Keratinocyte (primary cell): ENCODE results near the gene KRTAP12-4. TPM values are rescaled to one million over a fixed set of nuclear protein-coding genes. Genes with fewer than 3 reads are reported as not detected.

ENCODE experiments used
- DNase-seq: peaks from one replicate; pipeline ENCODE4 v3.0.0-alpha.2; 2011; ENCODE audit warnings: low read depth, missing footprints, low spot score
- FAIRE-seq: peaks from 2 replicates; lab custom pipeline; 2011; peaks lifted over from hg19 to GRCh38; lab: Jason Lieb, UNC
- H2AFZ ChIP-seq: 2 replicates; pipeline ENCODE4 v1.6.0; 2012; ENCODE audit warnings: low read length, control low read depth, inconsistent platforms; ENCODE audit not compliant: control insufficient read depth
- H3K27ac ChIP-seq: 2 replicates; pipeline ENCODE4 v1.5.1; 2011; ENCODE audit warnings: low read length; ENCODE audit not compliant: control insufficient read depth, insufficient read depth
- H3K27me3 ChIP-seq: 3 replicates; pipeline ENCODE4 v1.6.0; 2011; ENCODE audit warnings: low read length; ENCODE audit not compliant: control insufficient read depth, insufficient read depth; ENCODE audit errors: extremely low read depth
- H3K36me3 ChIP-seq, 2 experiments: 2 replicates in 1 of 2; 3 replicates in 1 of 2; pipeline ENCODE4 v1.5.1; 2011; ENCODE audit warnings: low read length in 2 of 2, mild to moderate bottlenecking in 1 of 2; ENCODE audit not compliant: control insufficient read depth in 2 of 2, insufficient read depth in 2 of 2; ENCODE audit errors: extremely low read depth in 1 of 2
- H3K4me1 ChIP-seq: 3 replicates; pipeline ENCODE4 v1.5.1; 2011; ENCODE audit warnings: low read length; ENCODE audit not compliant: control insufficient read depth, insufficient read depth; ENCODE audit errors: extremely low read depth
- H3K4me2 ChIP-seq: 3 replicates; pipeline ENCODE4 v1.6.0; 2011; ENCODE audit warnings: low read depth, low read length; ENCODE audit not compliant: control insufficient read depth, insufficient read depth; ENCODE audit errors: extremely low read depth
- H3K4me3 ChIP-seq, 3 experiments: fragments of 200-600 bp in 1 of 3; sonication (generic) in 1 of 3; 2 replicates in 2 of 3; 3 replicates in 1 of 3; pipeline ENCODE4 v1.5.1; 2011 to 2016; ENCODE audit warnings: low read length in 3 of 3, mild to moderate bottlenecking in 3 of 3, control low read depth in 2 of 3, inconsistent platforms in 1 of 3, low read depth in 1 of 3, mixed read lengths in 1 of 3, mixed run types in 1 of 3, moderate library complexity in 1 of 3; ENCODE audit not compliant: control insufficient read depth in 2 of 3, insufficient read depth in 2 of 3; ENCODE audit errors: extremely low read depth in 1 of 3
- H3K79me2 ChIP-seq: 2 replicates; pipeline ENCODE4 v1.6.0; 2012; ENCODE audit warnings: low read length; ENCODE audit not compliant: control insufficient read depth, insufficient read depth
- H3K9ac ChIP-seq: 3 replicates; pipeline ENCODE4 v1.6.0; 2011; ENCODE audit warnings: low read length; ENCODE audit not compliant: control insufficient read depth, insufficient read depth; ENCODE audit errors: extremely low read depth
- H3K9me1 ChIP-seq: 3 replicates; pipeline ENCODE4 v1.6.0; 2011; ENCODE audit warnings: low read length; ENCODE audit not compliant: control insufficient read depth, insufficient read depth; ENCODE audit errors: extremely low read depth
- H3K9me3 ChIP-seq: 2 replicates; pipeline ENCODE4 v1.5.1; 2012; ENCODE audit warnings: low read depth, low read length; ENCODE audit not compliant: control insufficient read depth
- H4K20me1 ChIP-seq: 3 replicates; pipeline ENCODE4 v1.6.0; 2011; ENCODE audit warnings: low read length; ENCODE audit not compliant: control insufficient read depth, insufficient read depth; ENCODE audit errors: extremely low read depth
- EZH2 ChIP-seq: IDR thresholded peaks from one replicate; pipeline ENCODE4 v1.6.1; 2012; ENCODE audit warnings: inconsistent platforms, mild to moderate bottlenecking, low read length, moderate library complexity
- dilution Hi-C: fragments of 300-500 bp; cut with MboI; formaldehyde crosslinking; loops from one replicate; pipeline ENCODE4 v1.7.0; 2020; ENCODE audit warnings: low sequenced_read_pairs; ENCODE audit not compliant: extremely low pct_ligation_motif_present
- polyA minus RNA-seq, 3 experiments: library from RNA; depleted of rRNA, polyadenylated mRNA; stranded (reverse); fragments of >200 nt; gene quantifications; 1 replicate in 1 of 3; 2 replicates in 1 of 3; 3 replicates in 1 of 3; pipeline ENCODE4 v1.2.3, GENCODE V29; 2011
- polyA plus RNA-seq, 5 experiments: library from polyadenylated mRNA; depleted of rRNA in 3 of 5; stranded (reverse) in 3 of 5; stranded (forward) in 1 of 5; unstranded in 1 of 5; fragments of >200 nt; gene quantifications; 1 replicate in 1 of 5; 2 replicates in 3 of 5; 3 replicates in 1 of 5; pipeline versions ENCODE4 v1.2.1 to v1.2.3, GENCODE V29; 2011 to 2012; ENCODE audit warnings: missing spikeins in 2 of 5, low read depth in 1 of 5, low replicate concordance in 1 of 5
- TF ChIP-seq, protein P1 (sequence below), 3 experiments: IDR thresholded peaks in 1 of 3; conservative IDR thresholded peaks in 1 of 3; optimal IDR thresholded peaks in 1 of 3; 2 replicates in 2 of 3; 3 replicates in 1 of 3; pipeline versions ENCODE3 to v1.5.1; 2011; ENCODE audit warnings: low read length in 3 of 3, mild to moderate bottlenecking in 3 of 3, moderate library complexity in 2 of 3, control low read depth in 1 of 3, inconsistent platforms in 1 of 3; ENCODE audit not compliant: insufficient read depth in 2 of 3; ENCODE audit errors: extremely low read depth in 1 of 3

The KRTAP12-4 gene
- polyA plus RNA-seq = not detected in 3 replicates
- polyA plus RNA-seq (2011; ENCODE audit: low read depth) = not detected
- polyA plus RNA-seq (2011; cell fraction: cytosol; rRNA removed) = not detected in 2 replicates
- not detected in 2 replicates for polyA plus RNA-seq (2011; cell fraction: nucleus; rRNA removed)
- polyA plus RNA-seq (2012; ENCODE audit: low replicate concordance) = not detected in 2 replicates
- polyA minus RNA-seq = not detected in 3 replicates
- not detected for polyA minus RNA-seq (2011; cell fraction: cytosol; rRNA and poly(A)+ RNA removed)
- not detected in 2 replicates for polyA minus RNA-seq (2011; cell fraction: nucleus; rRNA and poly(A)+ RNA removed)

GRCh38 chr21:44654576-44655175 lies at the start of gene KRTAP12-4:
Gene KRTAP12-4 (minus strand): TSS chr21:44654659. CDS start chr21:44654614, 45 bp downstream.
- Histone ChIP-seq H3K36me3 (no peaks in the 10 kb centered on the region), H3K4me1 (no peaks in the 10 kb centered on the region), H3K9me3 (no peaks in the 10 kb centered on the region), H3K27me3 (no peaks in the 10 kb centered on the region), H3K27ac (no peak within 1 kb of the TSS), H3K79me2 (no peaks in the 10 kb centered on the region), H4K20me1 (no peaks in the 10 kb centered on the region), H3K4me3 (no peak within 1 kb of the TSS), H3K9ac (no peak within 1 kb of the TSS), H3K9me1 (no peaks in the 10 kb centered on the region), H2AFZ (no peak within 1 kb of the TSS), H3K4me2 (no peak within 1 kb of the TSS)
- dilution Hi-C loops = no loop called here
- DNase-seq (no peak), FAIRE-seq (no peak)
- TF ChIP-seq EZH2 = no peak
- TF ChIP-seq, protein P1, sequence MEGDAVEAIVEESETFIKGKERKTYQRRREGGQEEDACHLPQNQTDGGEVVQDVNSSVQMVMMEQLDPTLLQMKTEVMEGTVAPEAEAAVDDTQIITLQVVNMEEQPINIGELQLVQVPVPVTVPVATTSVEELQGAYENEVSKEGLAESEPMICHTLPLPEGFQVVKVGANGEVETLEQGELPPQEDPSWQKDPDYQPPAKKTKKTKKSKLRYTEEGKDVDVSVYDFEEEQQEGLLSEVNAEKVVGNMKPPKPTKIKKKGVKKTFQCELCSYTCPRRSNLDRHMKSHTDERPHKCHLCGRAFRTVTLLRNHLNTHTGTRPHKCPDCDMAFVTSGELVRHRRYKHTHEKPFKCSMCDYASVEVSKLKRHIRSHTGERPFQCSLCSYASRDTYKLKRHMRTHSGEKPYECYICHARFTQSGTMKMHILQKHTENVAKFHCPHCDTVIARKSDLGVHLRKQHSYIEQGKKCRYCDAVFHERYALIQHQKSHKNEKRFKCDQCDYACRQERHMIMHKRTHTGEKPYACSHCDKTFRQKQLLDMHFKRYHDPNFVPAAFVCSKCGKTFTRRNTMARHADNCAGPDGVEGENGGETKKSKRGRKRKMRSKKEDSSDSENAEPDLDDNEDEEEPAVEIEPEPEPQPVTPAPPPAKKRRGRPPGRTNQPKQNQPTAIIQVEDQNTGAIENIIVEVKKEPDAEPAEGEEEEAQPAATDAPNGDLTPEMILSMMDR (optimal IDR thresholded peaks at IDR 0.05 in 1 of 3, IDR thresholded peaks at IDR 0.05 in 1 of 3, conservative IDR thresholded peaks at IDR 0.05 in 1 of 3; ENCODE audit: extremely low read depth in 1 of 3, insufficient read depth in 2 of 3, low read length in 3 of 3) = no peak

- DNase-seq (no peak), FAIRE-seq (no peak)
- no peak overlapping the region for H3K4me3 ChIP-seq
- peaks cover 6% of the 10 kb centered on the region for H3K4me1 ChIP-seq
- no peaks in the 10 kb centered on the region for H3K36me3 ChIP-seq
- TF ChIP-seq, protein P1 (optimal IDR thresholded peaks at IDR 0.05 in 1 of 3, IDR thresholded peaks at IDR 0.05 in 1 of 3, conservative IDR thresholded peaks at IDR 0.05 in 1 of 3; ENCODE audit: extremely low read depth in 1 of 3, insufficient read depth in 2 of 3, low read length in 3 of 3) = no peak
- no peak for TF ChIP-seq EZH2
- no peak overlapping the region for H3K27ac ChIP-seq
- H3K9me3 ChIP-seq = peaks cover 4% of the 10 kb centered on the region
- no peak overlapping the region for H2AFZ ChIP-seq
- H3K4me2 ChIP-seq = no peak overlapping the region
- no peaks in the 10 kb centered on the region for H3K9me1 ChIP-seq
- H3K79me2 ChIP-seq = no peaks in the 10 kb centered on the region
- no peak overlapping the region for H3K9ac ChIP-seq
- H4K20me1 ChIP-seq = no peaks in the 10 kb centered on the region
- dilution Hi-C loops = no loop called here
- H3K27me3 ChIP-seq = peaks cover 27% of the 10 kb centered on the region
Measured at GRCh38 chr21:44703731-44704635, 49.5 kb upstream of the KRTAP12-4 start.
